ENCODE results near the gene MID1.

The MID1 gene

DNA sequence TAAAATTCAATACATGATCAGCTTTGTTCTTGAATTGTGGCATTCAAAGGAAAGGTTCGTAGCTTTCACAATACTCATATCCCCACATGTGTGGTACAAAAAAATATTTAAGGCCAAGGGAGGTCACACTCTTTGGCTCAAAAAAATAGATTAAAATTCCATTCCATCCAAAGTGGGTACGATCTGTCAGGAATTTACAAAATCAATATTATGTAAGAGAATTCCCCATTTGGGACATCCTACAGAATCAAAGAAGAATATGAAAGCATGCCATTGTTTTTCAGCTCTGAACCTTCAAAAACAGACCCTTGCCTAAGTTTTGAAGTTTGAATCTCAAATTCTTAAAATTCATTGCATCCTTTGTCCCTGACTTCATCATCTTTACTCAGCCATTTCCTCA lies 85.8 kb downstream of the MID1 start:
- Histone ChIP-seq H3K27ac (ENCODE audit: low read length) (no peak overlapping the region), H3K4me1 (ENCODE audit: control insufficient read depth, insufficient read depth, low read length) (no peaks in the 10 kb centered on the region), H3K9ac (ENCODE audit: low read length in 2 of 2) (no peak overlapping the region), H3K4me3 (ENCODE audit: low read length in 2 of 2) (no peak overlapping the region), H3K27me3 (ENCODE audit: control insufficient read depth in 1 of 2, insufficient read depth in 2 of 2, low read length in 2 of 2) (no peaks in the 10 kb centered on the region), H3K9me3 (ENCODE audit: control insufficient read depth in 2 of 2, low read length in 2 of 2) (no peaks in the 10 kb centered on the region), H3K36me3 (ENCODE audit: control insufficient read depth in 2 of 2, insufficient read depth in 2 of 2, low read length in 2 of 2) (no peaks in the 10 kb centered on the region)

- no peak overlapping the region for H3K9ac ChIP-seq (ENCODE audit: low read length in 2 of 2)
- H3K9me3 ChIP-seq (ENCODE audit: control insufficient read depth in 2 of 2, low read length in 2 of 2), result no peaks in the 10 kb centered on the region
- H3K27ac ChIP-seq (ENCODE audit: low read length), result no peak overlapping the region
- H3K36me3 ChIP-seq (ENCODE audit: control insufficient read depth in 2 of 2, insufficient read depth in 2 of 2, low read length in 2 of 2), result no peaks in the 10 kb centered on the region
- H3K27me3 ChIP-seq (ENCODE audit: control insufficient read depth in 1 of 2, insufficient read depth in 2 of 2, low read length in 2 of 2), result no peaks in the 10 kb centered on the region
- no peaks in the 10 kb centered on the region for H3K4me1 ChIP-seq (ENCODE audit: control insufficient read depth, insufficient read depth, low read length)
- H3K4me3 ChIP-seq (ENCODE audit: low read length in 2 of 2), result no peak overlapping the region
These were observed 86.6 kb downstream of the MID1 start for GRCh38 chrX:10533696-10534365.

GRCh38 chrX:10531927-10532326 lies 88.5 kb downstream of the MID1 start:
- Histone ChIP-seq H3K27ac (ENCODE audit: low read length) (no peak overlapping the region), H3K27me3 (ENCODE audit: control insufficient read depth in 1 of 2, insufficient read depth in 2 of 2, low read length in 2 of 2) (no peaks in the 10 kb centered on the region), H3K9me3 (ENCODE audit: control insufficient read depth in 2 of 2, low read length in 2 of 2) (no peaks in the 10 kb centered on the region), H3K4me1 (ENCODE audit: control insufficient read depth, insufficient read depth, low read length) (no peaks in the 10 kb centered on the region), H3K36me3 (ENCODE audit: control insufficient read depth in 2 of 2, insufficient read depth in 2 of 2, low read length in 2 of 2) (no peaks in the 10 kb centered on the region), H3K9ac (ENCODE audit: low read length in 2 of 2) (no peak overlapping the region), H3K4me3 (ENCODE audit: low read length in 2 of 2) (no peak overlapping the region)

GRCh38 chrX:10529344-10529743 lies 91.0 kb downstream of the MID1 start:
- H3K36me3 ChIP-seq (ENCODE audit: control insufficient read depth in 2 of 2, insufficient read depth in 2 of 2, low read length in 2 of 2), result no peaks in the 10 kb centered on the region

DNA sequence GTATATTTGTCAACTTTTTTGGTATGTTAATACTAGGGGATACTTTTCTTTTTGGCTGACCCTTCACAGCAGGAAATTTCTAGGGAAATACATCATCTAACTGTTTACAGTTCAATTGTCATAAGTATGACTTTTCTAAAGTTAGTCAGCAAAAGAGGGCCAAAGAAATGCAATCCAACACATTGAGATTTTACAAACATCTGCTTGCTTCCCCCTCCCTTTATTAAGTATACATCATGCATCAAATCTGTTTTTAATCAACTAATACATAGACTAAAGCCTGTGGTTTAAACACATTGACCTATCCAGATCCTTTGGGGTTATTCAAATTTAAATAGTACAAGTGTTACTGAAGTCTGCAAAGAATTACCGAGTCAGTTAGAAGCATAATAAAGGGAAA lies 93.9 kb downstream of the MID1 start:
- H3K27me3 ChIP-seq (ENCODE audit: control insufficient read depth in 1 of 2, insufficient read depth in 2 of 2, low read length in 2 of 2), result no peaks in the 10 kb centered on the region
- no peak overlapping the region for H3K27ac ChIP-seq (ENCODE audit: low read length)
- H3K9me3 ChIP-seq (ENCODE audit: control insufficient read depth in 2 of 2, low read length in 2 of 2), result no peaks in the 10 kb centered on the region
- no peak overlapping the region for H3K4me3 ChIP-seq (ENCODE audit: low read length in 2 of 2)
- H3K4me1 ChIP-seq (ENCODE audit: control insufficient read depth, insufficient read depth, low read length), result no peaks in the 10 kb centered on the region
- H3K9ac ChIP-seq (ENCODE audit: low read length in 2 of 2), result no peak overlapping the region
- H3K36me3 ChIP-seq (ENCODE audit: control insufficient read depth in 2 of 2, insufficient read depth in 2 of 2, low read length in 2 of 2), result no peaks in the 10 kb centered on the region

More at GRCh38 chrX:10529344-10529743, 91.0 kb downstream of the MID1 start:
- H3K9ac ChIP-seq (ENCODE audit: low read length in 2 of 2), result no peak overlapping the region
- no peak overlapping the region for H3K4me3 ChIP-seq (ENCODE audit: low read length in 2 of 2)
- H3K27me3 ChIP-seq (ENCODE audit: control insufficient read depth in 1 of 2, insufficient read depth in 2 of 2, low read length in 2 of 2), result no peaks in the 10 kb centered on the region
- no peaks in the 10 kb centered on the region for H3K4me1 ChIP-seq (ENCODE audit: control insufficient read depth, insufficient read depth, low read length)
- no peaks in the 10 kb centered on the region for H3K9me3 ChIP-seq (ENCODE audit: control insufficient read depth in 2 of 2, low read length in 2 of 2)
- no peak overlapping the region for H3K27ac ChIP-seq (ENCODE audit: low read length)

GRCh38 chrX:10525381-10526120 lies 94.8 kb downstream of the MID1 start:
- H3K36me3 ChIP-seq (ENCODE audit: control insufficient read depth in 2 of 2, insufficient read depth in 2 of 2, low read length in 2 of 2), result no peaks in the 10 kb centered on the region
- no peak overlapping the region for H3K27ac ChIP-seq (ENCODE audit: low read length)
- no peaks in the 10 kb centered on the region for H3K9me3 ChIP-seq (ENCODE audit: control insufficient read depth in 2 of 2, low read length in 2 of 2)
- H3K4me1 ChIP-seq (ENCODE audit: control insufficient read depth, insufficient read depth, low read length), result no peaks in the 10 kb centered on the region
- H3K9ac ChIP-seq (ENCODE audit: low read length in 2 of 2), result no peak overlapping the region
- H3K27me3 ChIP-seq (ENCODE audit: control insufficient read depth in 1 of 2, insufficient read depth in 2 of 2, low read length in 2 of 2), result no peaks in the 10 kb centered on the region
- no peak overlapping the region for H3K4me3 ChIP-seq (ENCODE audit: low read length in 2 of 2)

DNA sequence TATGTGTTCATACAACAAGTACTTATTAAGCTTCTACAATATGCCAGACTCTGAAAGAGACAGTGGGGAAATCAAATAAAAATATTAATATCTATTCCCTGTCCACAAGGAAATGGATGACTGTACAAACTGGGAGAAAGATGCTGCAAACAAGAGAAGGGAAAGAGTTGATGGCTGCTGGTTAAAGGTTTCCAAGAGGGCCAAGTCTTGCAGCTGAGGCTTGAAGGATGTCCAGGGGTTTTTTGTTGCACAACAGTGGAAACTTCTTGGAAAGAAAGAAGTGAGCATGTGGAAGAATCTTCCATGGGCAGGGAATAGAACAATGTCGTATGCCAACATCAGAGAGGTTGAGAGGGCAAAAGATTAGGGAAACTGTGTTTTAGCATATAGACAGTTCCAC lies 95.8 kb downstream of the MID1 start:
- no peaks in the 10 kb centered on the region for H3K27me3 ChIP-seq (ENCODE audit: control insufficient read depth in 1 of 2, insufficient read depth in 2 of 2, low read length in 2 of 2)
- no peaks in the 10 kb centered on the region for H3K36me3 ChIP-seq (ENCODE audit: control insufficient read depth in 2 of 2, insufficient read depth in 2 of 2, low read length in 2 of 2)
- H3K4me1 ChIP-seq (ENCODE audit: control insufficient read depth, insufficient read depth, low read length), result no peaks in the 10 kb centered on the region
- H3K4me3 ChIP-seq (ENCODE audit: low read length in 2 of 2), result no peak overlapping the region
- no peaks in the 10 kb centered on the region for H3K9me3 ChIP-seq (ENCODE audit: control insufficient read depth in 2 of 2, low read length in 2 of 2)
- no peak overlapping the region for H3K9ac ChIP-seq (ENCODE audit: low read length in 2 of 2)
- H3K27ac ChIP-seq (ENCODE audit: low read length), result no peak overlapping the region

DNA sequence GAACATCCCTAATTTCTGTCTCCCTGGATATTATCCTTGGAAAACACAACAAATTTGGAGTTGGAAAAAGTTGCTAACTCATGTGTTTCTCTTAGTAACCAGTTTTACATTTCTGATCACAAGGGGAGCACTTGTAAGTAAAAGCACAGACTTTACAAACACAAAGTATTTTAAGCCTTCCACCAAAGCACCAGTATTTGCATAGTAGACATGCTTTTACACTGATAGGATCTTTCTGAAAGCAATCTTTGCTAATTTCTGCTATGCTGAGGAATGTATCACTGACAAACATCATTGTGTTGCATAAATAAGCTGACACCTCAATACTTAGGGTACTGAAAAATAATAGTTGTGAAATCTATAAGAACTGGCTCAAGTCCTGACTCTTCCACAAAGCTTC lies 100.6 kb downstream of the MID1 start:
- Histone ChIP-seq H3K9me3 (ENCODE audit: control insufficient read depth in 2 of 2, low read length in 2 of 2) (no peaks in the 10 kb centered on the region), H3K4me3 (ENCODE audit: low read length in 2 of 2) (no peak overlapping the region), H3K36me3 (ENCODE audit: control insufficient read depth in 2 of 2, insufficient read depth in 2 of 2, low read length in 2 of 2) (no peaks in the 10 kb centered on the region), H3K27ac (ENCODE audit: low read length) (no peak overlapping the region), H3K9ac (ENCODE audit: low read length in 2 of 2) (no peak overlapping the region), H3K4me1 (ENCODE audit: control insufficient read depth, insufficient read depth, low read length) (no peaks in the 10 kb centered on the region), H3K27me3 (ENCODE audit: control insufficient read depth in 1 of 2, insufficient read depth in 2 of 2, low read length in 2 of 2) (no peaks in the 10 kb centered on the region)

GRCh38 chrX:10519278-10519677 lies 101.1 kb downstream of the MID1 start:
- no peak overlapping the region for H3K4me3 ChIP-seq (ENCODE audit: low read length in 2 of 2)
- H3K27me3 ChIP-seq (ENCODE audit: control insufficient read depth in 1 of 2, insufficient read depth in 2 of 2, low read length in 2 of 2), result no peaks in the 10 kb centered on the region
- no peak overlapping the region for H3K27ac ChIP-seq (ENCODE audit: low read length)

DNA sequence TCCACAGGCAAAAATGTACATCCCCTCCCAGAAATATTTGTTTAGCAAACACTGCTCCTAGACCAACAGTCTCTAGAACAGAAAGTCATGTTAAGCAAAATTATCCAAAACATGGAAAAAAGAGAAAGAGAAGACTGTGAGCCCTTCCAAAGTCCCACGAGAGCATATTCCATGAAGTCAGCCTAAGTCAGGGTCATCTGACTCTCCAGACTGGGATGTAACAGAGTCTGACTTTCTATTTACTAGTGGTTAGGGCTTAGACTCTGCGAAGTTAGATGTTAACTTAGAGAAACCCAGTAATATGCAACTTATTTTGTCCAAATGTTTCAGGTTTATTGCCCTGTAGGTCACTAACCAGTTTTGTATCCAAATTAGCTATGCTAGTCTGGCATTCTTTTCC lies 102.3 kb downstream of the MID1 start:
- Histone ChIP-seq H3K4me3 (ENCODE audit: low read length in 2 of 2) (no peak overlapping the region), H3K36me3 (ENCODE audit: control insufficient read depth in 2 of 2, insufficient read depth in 2 of 2, low read length in 2 of 2) (no peaks in the 10 kb centered on the region), H3K27me3 (ENCODE audit: control insufficient read depth in 1 of 2, insufficient read depth in 2 of 2, low read length in 2 of 2) (no peaks in the 10 kb centered on the region), H3K9ac (ENCODE audit: low read length in 2 of 2) (no peak overlapping the region), H3K27ac (ENCODE audit: low read length) (no peak overlapping the region), H3K9me3 (ENCODE audit: control insufficient read depth in 2 of 2, low read length in 2 of 2) (no peaks in the 10 kb centered on the region), H3K4me1 (ENCODE audit: control insufficient read depth, insufficient read depth, low read length) (no peaks in the 10 kb centered on the region)

More at GRCh38 chrX:10519278-10519677, 101.1 kb downstream of the MID1 start:
- H3K9me3 ChIP-seq (ENCODE audit: control insufficient read depth in 2 of 2, low read length in 2 of 2), result no peaks in the 10 kb centered on the region
- no peaks in the 10 kb centered on the region for H3K36me3 ChIP-seq (ENCODE audit: control insufficient read depth in 2 of 2, insufficient read depth in 2 of 2, low read length in 2 of 2)
- no peak overlapping the region for H3K9ac ChIP-seq (ENCODE audit: low read length in 2 of 2)
- no peaks in the 10 kb centered on the region for H3K4me1 ChIP-seq (ENCODE audit: control insufficient read depth, insufficient read depth, low read length)

- Histone ChIP-seq H3K27ac (ENCODE audit: low read length) (no peak overlapping the region), H3K4me3 (ENCODE audit: low read length in 2 of 2) (no peak overlapping the region), H3K9me3 (ENCODE audit: control insufficient read depth in 2 of 2, low read length in 2 of 2) (no peaks in the 10 kb centered on the region), H3K36me3 (ENCODE audit: control insufficient read depth in 2 of 2, insufficient read depth in 2 of 2, low read length in 2 of 2) (no peaks in the 10 kb centered on the region), H3K27me3 (ENCODE audit: control insufficient read depth in 1 of 2, insufficient read depth in 2 of 2, low read length in 2 of 2) (no peaks in the 10 kb centered on the region), H3K9ac (ENCODE audit: low read length in 2 of 2) (no peak overlapping the region), H3K4me1 (ENCODE audit: control insufficient read depth, insufficient read depth, low read length) (no peaks in the 10 kb centered on the region)
These were observed 103.5 kb downstream of the MID1 start for GRCh38 chrX:10516781-10517322.
